HG02852 (cell line): ENCODE results near the gene DYNC1LI1.
"Not testable (repeated sequence)": the region's sequence is repeated elsewhere in the genome, so short reads cannot be mapped to it uniquely, and the experiment has no call there.

Experiments used
- ATAC-seq: cut with Tn5 transposase; IDR thresholded peaks from one replicate; pipeline ENCODE4 v1.9.1; 2021; ENCODE audit warnings: mild to moderate bottlenecking, moderate library complexity; ENCODE audit not compliant: unreplicated experiment

The DYNC1LI1 gene

GRCh38 chr3:32540899-32541298 is 29.8 kb downstream of the DYNC1LI1 start:
- ATAC-seq: no peak

GRCh38 chr3:32532434-32532833 is 38.2 kb downstream of the DYNC1LI1 start:
- no peak for ATAC-seq

GRCh38 chr3:32531010-32531647 is 39.5 kb downstream of the DYNC1LI1 start:
- peak; percentile 77 for ATAC-seq

- ATAC-seq: no peak
Observed at GRCh38 chr3:32525720-32526119, 44.9 kb downstream of the DYNC1LI1 start.

- no peak for ATAC-seq
Observed at GRCh38 chr3:32522682-32523081, 48.0 kb downstream of the DYNC1LI1 start.

GRCh38 chr3:32518921-32519320 is 51.7 kb downstream of the DYNC1LI1 start:
- not testable (repeated sequence) for ATAC-seq

- ATAC-seq: peak; percentile 20
Observed at GRCh38 chr3:32516751-32517150, 53.9 kb downstream of the DYNC1LI1 start.

- no peak for ATAC-seq
Observed at GRCh38 chr3:32511005-32511404, 59.7 kb downstream of the DYNC1LI1 start.

- ATAC-seq: peak; percentile 91
Observed at GRCh38 chr3:32510075-32510724, 60.5 kb downstream of the DYNC1LI1 start.

- ATAC-seq: no peak
Observed at GRCh38 chr3:32508711-32509110, 61.9 kb downstream of the DYNC1LI1 start.

GRCh38 chr3:32506466-32506865 is 64.2 kb downstream of the DYNC1LI1 start:
- ATAC-seq: no peak

GRCh38 chr3:32502946-32503286 is 67.7 kb downstream of the DYNC1LI1 start:
- ATAC-seq: no peak

GRCh38 chr3:32502118-32502945 is 68.3 kb downstream of the DYNC1LI1 start, which contains the start of gene CMTM6:
Gene CMTM6, minus strand, starts transcription at chr3:32502852. Its CDS starts 107 bp downstream, at chr3:32502745.
- peak; percentile 73 for ATAC-seq

- ATAC-seq: no peak
Observed at GRCh38 chr3:32501783-32502117, 68.9 kb downstream of the DYNC1LI1 start.

GRCh38 chr3:32500880-32501782 is 69.5 kb downstream of the DYNC1LI1 start:
- ATAC-seq: no peak

GRCh38 chr3:32500231-32500630 is 70.4 kb downstream of the DYNC1LI1 start:
- no peak for ATAC-seq

GRCh38 chr3:32499585-32499984 is 71.1 kb downstream of the DYNC1LI1 start:
- ATAC-seq: no peak

GRCh38 chr3:32498992-32499391 is 71.7 kb downstream of the DYNC1LI1 start:
- no peak for ATAC-seq

- no peak for ATAC-seq
Observed at GRCh38 chr3:32498252-32498651, 72.4 kb downstream of the DYNC1LI1 start.

GRCh38 chr3:32495609-32496008 is 75.0 kb downstream of the DYNC1LI1 start:
- no peak for ATAC-seq

GRCh38 chr3:32495085-32495484 is 75.6 kb downstream of the DYNC1LI1 start:
- ATAC-seq: no peak
